IMR-90 (cell line): ENCODE measurements around the gene SRCIN1.

ENCODE experiments used
- BHLHE40 ChIP-seq: fragments of 150-350 bp; IDR thresholded peaks from 2 replicates; pipeline ENCODE4 v1.6.1; 2016; ENCODE audit warnings: mild to moderate bottlenecking, low read depth, low read length
- POLR2A ChIP-seq: IDR thresholded peaks from 2 replicates; pipeline ENCODE4 v1.6.1; 2012; ENCODE audit warnings: mild to moderate bottlenecking, low read depth, low read length
- TF ChIP-seq, protein P1 (sequence below): conservative IDR thresholded peaks from 2 replicates; pipeline ENCODE4 v1.5.1; 2012; ENCODE audit warnings: mild to moderate bottlenecking, low read depth, low read length, improper control_type of control experiment

DNA sequence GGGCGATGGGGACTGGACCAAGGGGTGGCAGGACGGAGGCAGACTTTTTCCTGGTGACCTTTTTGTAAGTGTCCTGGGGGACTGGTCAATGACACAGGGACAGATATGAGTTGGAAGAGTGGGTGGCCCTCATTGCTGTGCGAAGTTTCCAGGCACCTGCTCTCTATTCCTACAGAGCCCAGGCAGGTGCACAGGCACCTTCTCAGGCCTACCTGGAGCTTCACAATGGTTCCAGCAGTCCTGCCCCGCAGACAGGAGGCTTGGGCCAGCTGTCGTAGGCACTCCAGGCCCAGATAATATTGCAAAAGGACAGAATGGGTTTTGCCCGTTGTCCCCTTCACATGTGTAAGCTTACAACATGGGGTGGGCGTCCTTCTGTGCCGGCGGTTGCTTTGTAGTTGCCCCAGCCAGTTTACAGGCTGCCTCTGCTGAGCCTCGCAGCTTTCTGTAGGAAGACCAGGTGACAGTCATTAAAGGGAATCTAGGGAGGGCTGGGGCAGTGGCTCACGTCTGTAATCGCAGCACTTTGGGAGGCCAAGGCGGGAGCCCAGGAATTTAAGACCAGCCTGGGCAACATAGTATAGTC, 93.2 kb downstream of the SRCIN1 start:
- TF ChIP-seq, protein P1, sequence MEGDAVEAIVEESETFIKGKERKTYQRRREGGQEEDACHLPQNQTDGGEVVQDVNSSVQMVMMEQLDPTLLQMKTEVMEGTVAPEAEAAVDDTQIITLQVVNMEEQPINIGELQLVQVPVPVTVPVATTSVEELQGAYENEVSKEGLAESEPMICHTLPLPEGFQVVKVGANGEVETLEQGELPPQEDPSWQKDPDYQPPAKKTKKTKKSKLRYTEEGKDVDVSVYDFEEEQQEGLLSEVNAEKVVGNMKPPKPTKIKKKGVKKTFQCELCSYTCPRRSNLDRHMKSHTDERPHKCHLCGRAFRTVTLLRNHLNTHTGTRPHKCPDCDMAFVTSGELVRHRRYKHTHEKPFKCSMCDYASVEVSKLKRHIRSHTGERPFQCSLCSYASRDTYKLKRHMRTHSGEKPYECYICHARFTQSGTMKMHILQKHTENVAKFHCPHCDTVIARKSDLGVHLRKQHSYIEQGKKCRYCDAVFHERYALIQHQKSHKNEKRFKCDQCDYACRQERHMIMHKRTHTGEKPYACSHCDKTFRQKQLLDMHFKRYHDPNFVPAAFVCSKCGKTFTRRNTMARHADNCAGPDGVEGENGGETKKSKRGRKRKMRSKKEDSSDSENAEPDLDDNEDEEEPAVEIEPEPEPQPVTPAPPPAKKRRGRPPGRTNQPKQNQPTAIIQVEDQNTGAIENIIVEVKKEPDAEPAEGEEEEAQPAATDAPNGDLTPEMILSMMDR = no peak
- TF ChIP-seq POLR2A = no peak
- TF ChIP-seq BHLHE40 = no peak
